ENCODE measurements around the gene HECTD1.
A peak's percentile ranks its signal among the peaks of the same experiment; 100 is the strongest.
"Not testable (repeated sequence)": the region's sequence is repeated elsewhere in the genome, so short reads cannot be mapped to it uniquely, and the experiment has no call there.

The HECTD1 gene

GRCh38 chr14:31207755-31208545, at the start of gene HECTD1:
TSS of gene HECTD1 (minus strand) at chr14:31207793. CDS start at chr14:31205936, 1,857 bp downstream.
- DNase-seq (ENCODE audit: low spot score), result peak; percentile 93

DNA sequence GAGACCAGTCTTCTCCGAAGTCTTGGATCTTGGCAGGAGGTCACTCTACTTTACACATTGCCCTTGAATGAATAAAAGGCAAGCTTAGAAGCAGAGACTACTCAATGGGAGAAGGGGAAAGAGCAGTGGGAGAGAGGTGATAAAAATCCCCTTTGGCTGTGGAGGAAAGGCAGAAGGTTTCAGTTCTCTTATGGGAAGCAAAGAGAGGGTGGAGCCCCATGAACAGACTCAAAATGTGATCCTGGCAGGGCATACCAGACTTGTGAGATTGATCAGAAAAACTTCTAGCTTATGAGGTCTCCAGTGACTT, 49.6 kb upstream of the HECTD1 start:
- no peak for DNase-seq (ENCODE audit: low spot score)

GRCh38 chr14:31256534-31257243, 49.1 kb upstream of the HECTD1 start:
- DNase-seq (ENCODE audit: low spot score), result no peak

GRCh38 chr14:31255918-31256317, 48.3 kb upstream of the HECTD1 start:
- DNase-seq (ENCODE audit: low spot score), result not testable (repeated sequence)

GRCh38 chr14:31255286-31255685, 47.7 kb upstream of the HECTD1 start:
- DNase-seq (ENCODE audit: low spot score), result no peak

DNA sequence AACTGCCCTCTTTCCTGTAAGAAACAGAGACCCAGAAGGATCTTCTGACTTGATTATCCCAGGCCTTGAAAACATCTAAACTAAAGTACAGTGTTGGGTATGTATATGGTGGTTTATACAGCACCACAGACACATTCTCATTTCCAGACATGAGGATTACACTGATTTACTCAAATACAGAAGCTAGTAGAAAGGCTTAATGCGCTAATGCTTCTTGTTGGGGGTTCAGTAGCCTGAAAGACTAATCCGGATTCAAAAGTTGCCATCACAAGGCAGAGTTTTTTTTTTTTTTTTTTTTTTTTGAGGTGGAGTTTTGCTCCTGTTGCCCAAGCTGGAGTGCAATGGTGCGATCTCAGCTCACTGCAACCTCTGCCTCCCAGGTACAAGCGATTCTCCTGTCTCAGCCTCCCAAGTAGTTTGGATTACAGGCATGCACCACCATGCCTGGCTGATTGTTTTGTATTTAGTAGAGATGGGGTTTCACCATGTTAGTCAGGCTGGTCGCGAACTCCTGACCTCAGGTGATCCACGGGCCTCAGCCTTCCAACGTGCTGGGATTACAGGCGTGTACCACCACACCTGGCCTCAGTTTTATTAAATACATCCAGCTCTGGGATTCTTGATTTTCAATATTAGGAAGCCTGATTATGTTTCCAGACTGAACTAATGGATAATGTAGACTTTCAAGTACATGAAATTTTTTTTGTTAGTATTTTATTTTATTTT, 46.3 kb upstream of the HECTD1 start:
- no peak for DNase-seq (ENCODE audit: low spot score)

GRCh38 chr14:31252865-31253264, 45.3 kb upstream of the HECTD1 start:
- DNase-seq (ENCODE audit: low spot score), result no peak

- DNase-seq (ENCODE audit: low spot score), result no peak
Measured at GRCh38 chr14:31251028-31251958, 43.7 kb upstream of the HECTD1 start.

DNA sequence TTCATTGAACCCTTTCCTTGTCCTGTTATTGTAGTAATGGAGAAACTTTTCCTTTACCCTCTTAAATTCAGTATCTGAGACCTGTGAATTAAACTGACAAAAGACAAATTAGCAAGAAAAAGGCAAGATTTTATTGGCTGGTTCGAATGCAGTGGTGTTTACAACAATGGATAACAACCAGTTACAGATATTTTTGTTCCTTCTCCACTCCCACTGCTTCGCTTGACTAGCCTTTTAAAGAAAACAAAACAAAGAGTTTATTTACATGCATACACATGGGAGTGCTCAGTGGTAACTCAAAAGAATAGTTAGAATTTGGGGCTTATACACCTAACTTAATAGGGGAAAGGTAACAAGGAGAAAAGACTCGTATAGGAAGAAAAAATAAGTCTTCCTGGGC, 37.0 kb upstream of the HECTD1 start:
- DNase-seq (ENCODE audit: low spot score), result no peak

GRCh38 chr14:31243860-31244259, 36.3 kb upstream of the HECTD1 start:
- no peak for DNase-seq (ENCODE audit: low spot score)

DNA sequence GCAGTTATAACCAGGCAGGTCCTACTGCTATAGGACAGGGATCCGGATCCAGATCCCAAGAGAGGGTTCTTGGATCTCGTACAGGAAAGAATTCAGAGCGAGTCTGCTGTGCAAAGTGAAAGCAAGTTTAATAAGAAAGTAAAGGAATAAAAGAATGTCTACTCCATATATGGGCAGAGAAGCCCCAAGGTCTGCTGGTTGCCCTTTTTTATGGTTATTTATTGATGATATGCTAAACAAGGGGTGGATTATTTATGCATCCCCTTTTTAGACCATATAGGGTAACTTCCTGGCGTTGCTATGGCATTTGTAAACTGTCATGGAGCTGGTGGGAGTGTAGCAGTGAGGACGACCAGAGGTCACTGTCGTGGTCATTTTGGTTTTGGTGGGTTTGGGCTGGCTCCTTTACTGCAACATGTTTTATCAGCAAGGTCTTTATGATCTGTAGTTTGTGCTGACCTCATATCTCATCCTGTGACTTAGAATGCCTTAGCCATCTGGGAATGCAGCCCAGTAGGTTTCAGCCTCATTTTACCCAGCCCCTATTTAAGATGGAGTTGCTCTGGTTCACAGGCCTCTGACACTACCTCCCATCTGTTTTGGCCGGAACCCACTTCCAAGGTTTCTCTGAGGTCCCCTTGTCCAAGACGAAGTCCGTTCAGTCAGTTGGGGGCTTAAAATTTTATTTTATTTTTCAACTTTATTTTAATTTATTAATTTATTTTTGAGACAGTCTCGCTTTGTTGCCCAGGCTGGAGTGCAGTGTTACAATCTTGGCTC, 34.8 kb upstream of the HECTD1 start:
- DNase-seq (ENCODE audit: low spot score), result not testable (repeated sequence)

- DNase-seq (ENCODE audit: low spot score), result no peak
Measured at GRCh38 chr14:31241450-31242114, 34.0 kb upstream of the HECTD1 start.

GRCh38 chr14:31239741-31240140, 32.1 kb upstream of the HECTD1 start:
- DNase-seq (ENCODE audit: low spot score), result no peak

- DNase-seq (ENCODE audit: low spot score), result no peak
Measured at GRCh38 chr14:31235462-31235861, 27.9 kb upstream of the HECTD1 start.

DNA sequence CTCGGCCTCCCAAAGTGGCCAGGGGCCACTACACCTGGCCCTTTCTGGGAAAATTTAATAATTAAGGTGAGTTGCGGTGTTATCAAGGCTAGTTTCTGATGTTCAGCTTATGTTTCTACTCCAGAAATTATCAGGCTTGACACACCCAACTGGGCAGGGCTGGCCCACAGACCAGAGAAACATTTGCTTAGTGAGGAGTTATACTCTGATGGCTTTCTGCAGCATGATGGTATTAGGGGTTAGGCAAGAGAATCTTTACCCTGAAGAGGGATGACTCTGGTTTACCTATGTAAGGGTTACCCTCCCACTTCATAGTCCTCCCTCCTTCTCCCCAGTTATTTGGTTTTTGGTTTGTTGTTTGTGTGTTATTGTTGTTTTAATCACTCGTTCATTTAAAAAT, 24.5 kb upstream of the HECTD1 start:
- no peak for DNase-seq (ENCODE audit: low spot score)

GRCh38 chr14:31231272-31231671, 23.7 kb upstream of the HECTD1 start:
- not testable (repeated sequence) for DNase-seq (ENCODE audit: low spot score)

DNA sequence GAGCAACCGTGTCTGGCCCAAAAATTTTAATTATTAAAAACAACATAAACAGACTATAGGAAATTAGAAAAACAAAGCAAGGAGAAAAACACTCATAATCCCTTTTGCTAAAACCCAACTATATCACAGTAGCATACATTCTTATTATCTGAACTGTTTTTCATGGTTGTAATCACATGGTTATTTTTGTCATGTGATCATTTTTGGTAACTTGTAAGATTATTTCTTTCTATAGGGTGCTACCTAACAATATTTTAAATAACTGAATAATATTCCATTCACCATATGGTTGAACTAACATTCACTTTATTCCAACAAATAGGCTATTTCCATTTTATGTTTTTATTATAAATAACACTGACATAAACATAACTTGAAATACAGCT, 23.0 kb upstream of the HECTD1 start:
- DNase-seq (ENCODE audit: low spot score), result no peak

GRCh38 chr14:31229638-31230572, 22.3 kb upstream of the HECTD1 start:
- DNase-seq (ENCODE audit: low spot score), result no peak

GRCh38 chr14:31229009-31229408, 21.4 kb upstream of the HECTD1 start:
- no peak for DNase-seq (ENCODE audit: low spot score)
